H1 (cell line): ENCODE measurements around the gene RABEPK. TPM values are rescaled to one million over a fixed set of nuclear protein-coding genes. Genes with fewer than 3 reads are reported as not detected.

Experiments used
- SAP30 ChIP-seq: fragments of 300-600 bp; sonication (generic); IDR thresholded peaks from 2 replicates; pipeline ENCODE4 v1.7.1; 2012; ENCODE audit warnings: low read length, moderate library complexity, mild to moderate bottlenecking, inconsistent platforms; ENCODE audit not compliant: insufficient read depth, insufficient replicate concordance
- SP1 ChIP-seq: IDR thresholded peaks from 2 replicates; pipeline ENCODE4 v1.6.1; 2011; ENCODE audit warnings: low read depth, low read length
- polyA plus RNA-seq, 7 experiments: library from polyadenylated mRNA; depleted of rRNA in 3 of 7; stranded (reverse) in 5 of 7; unstranded in 2 of 7; fragments of >200 nt in 5 of 7; fragments of 200-250 nt in 2 of 7; gene quantifications; 1 replicate in 5 of 7; 2 replicates in 1 of 7; 4 replicates in 1 of 7; pipeline versions ENCODE4 v1.2.1 to v1.2.3, GENCODE V29; 2011 to 2013; ENCODE audit warnings: missing spikeins in 2 of 7, mixed read lengths in 2 of 7
- total RNA-seq: library from RNA; stranded (reverse); fragmentation: NEBNext Ultra II Directional; extraction: Animal tissue kit (Norgen Biotek cat#: 25700); gene quantifications from 2 replicates; pipeline ENCODE4 v1.2.1, GENCODE V29; 2021
- TF ChIP-seq, protein P1 (sequence below): fragments of 300-600 bp; sonication (generic); IDR thresholded peaks from 2 replicates; pipeline ENCODE4 v1.7.1; 2012; ENCODE audit warnings: low read length, moderate library complexity, mild to moderate bottlenecking, inconsistent platforms; ENCODE audit not compliant: insufficient replicate concordance

Gene RABEPK
- total and polyA plus RNA-seq, 2 of the 8 experiments (the other 6 are each of a cell fraction or from before 2014, with no cell fraction given) = 26.3 to 34.3 TPM

GRCh38 chr9:125272697-125273096 is 72.4 kb downstream of the RABEPK start (continued):
- TF ChIP-seq, protein P1, sequence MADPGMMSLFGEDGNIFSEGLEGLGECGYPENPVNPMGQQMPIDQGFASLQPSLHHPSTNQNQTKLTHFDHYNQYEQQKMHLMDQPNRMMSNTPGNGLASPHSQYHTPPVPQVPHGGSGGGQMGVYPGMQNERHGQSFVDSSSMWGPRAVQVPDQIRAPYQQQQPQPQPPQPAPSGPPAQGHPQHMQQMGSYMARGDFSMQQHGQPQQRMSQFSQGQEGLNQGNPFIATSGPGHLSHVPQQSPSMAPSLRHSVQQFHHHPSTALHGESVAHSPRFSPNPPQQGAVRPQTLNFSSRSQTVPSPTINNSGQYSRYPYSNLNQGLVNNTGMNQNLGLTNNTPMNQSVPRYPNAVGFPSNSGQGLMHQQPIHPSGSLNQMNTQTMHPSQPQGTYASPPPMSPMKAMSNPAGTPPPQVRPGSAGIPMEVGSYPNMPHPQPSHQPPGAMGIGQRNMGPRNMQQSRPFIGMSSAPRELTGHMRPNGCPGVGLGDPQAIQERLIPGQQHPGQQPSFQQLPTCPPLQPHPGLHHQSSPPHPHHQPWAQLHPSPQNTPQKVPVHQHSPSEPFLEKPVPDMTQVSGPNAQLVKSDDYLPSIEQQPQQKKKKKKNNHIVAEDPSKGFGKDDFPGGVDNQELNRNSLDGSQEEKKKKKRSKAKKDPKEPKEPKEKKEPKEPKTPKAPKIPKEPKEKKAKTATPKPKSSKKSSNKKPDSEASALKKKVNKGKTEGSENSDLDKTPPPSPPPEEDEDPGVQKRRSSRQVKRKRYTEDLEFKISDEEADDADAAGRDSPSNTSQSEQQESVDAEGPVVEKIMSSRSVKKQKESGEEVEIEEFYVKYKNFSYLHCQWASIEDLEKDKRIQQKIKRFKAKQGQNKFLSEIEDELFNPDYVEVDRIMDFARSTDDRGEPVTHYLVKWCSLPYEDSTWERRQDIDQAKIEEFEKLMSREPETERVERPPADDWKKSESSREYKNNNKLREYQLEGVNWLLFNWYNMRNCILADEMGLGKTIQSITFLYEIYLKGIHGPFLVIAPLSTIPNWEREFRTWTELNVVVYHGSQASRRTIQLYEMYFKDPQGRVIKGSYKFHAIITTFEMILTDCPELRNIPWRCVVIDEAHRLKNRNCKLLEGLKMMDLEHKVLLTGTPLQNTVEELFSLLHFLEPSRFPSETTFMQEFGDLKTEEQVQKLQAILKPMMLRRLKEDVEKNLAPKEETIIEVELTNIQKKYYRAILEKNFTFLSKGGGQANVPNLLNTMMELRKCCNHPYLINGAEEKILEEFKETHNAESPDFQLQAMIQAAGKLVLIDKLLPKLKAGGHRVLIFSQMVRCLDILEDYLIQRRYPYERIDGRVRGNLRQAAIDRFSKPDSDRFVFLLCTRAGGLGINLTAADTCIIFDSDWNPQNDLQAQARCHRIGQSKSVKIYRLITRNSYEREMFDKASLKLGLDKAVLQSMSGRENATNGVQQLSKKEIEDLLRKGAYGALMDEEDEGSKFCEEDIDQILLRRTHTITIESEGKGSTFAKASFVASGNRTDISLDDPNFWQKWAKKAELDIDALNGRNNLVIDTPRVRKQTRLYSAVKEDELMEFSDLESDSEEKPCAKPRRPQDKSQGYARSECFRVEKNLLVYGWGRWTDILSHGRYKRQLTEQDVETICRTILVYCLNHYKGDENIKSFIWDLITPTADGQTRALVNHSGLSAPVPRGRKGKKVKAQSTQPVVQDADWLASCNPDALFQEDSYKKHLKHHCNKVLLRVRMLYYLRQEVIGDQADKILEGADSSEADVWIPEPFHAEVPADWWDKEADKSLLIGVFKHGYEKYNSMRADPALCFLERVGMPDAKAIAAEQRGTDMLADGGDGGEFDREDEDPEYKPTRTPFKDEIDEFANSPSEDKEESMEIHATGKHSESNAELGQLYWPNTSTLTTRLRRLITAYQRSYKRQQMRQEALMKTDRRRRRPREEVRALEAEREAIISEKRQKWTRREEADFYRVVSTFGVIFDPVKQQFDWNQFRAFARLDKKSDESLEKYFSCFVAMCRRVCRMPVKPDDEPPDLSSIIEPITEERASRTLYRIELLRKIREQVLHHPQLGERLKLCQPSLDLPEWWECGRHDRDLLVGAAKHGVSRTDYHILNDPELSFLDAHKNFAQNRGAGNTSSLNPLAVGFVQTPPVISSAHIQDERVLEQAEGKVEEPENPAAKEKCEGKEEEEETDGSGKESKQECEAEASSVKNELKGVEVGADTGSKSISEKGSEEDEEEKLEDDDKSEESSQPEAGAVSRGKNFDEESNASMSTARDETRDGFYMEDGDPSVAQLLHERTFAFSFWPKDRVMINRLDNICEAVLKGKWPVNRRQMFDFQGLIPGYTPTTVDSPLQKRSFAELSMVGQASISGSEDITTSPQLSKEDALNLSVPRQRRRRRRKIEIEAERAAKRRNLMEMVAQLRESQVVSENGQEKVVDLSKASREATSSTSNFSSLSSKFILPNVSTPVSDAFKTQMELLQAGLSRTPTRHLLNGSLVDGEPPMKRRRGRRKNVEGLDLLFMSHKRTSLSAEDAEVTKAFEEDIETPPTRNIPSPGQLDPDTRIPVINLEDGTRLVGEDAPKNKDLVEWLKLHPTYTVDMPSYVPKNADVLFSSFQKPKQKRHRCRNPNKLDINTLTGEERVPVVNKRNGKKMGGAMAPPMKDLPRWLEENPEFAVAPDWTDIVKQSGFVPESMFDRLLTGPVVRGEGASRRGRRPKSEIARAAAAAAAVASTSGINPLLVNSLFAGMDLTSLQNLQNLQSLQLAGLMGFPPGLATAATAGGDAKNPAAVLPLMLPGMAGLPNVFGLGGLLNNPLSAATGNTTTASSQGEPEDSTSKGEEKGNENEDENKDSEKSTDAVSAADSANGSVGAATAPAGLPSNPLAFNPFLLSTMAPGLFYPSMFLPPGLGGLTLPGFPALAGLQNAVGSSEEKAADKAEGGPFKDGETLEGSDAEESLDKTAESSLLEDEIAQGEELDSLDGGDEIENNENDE = no peak
- no peak for TF ChIP-seq SP1
- TF ChIP-seq SAP30 = no peak
